H1 (cell line): ENCODE measurements around the gene ACY1. TPM values are rescaled to one million over a fixed set of nuclear protein-coding genes. Genes with fewer than 3 reads are reported as not detected.

ENCODE experiments used
- EZH2 ChIP-seq: fragments of 200-600 bp; sonication (generic); IDR thresholded peaks from 2 replicates; pipeline ENCODE4 v1.7.1; 2012; ENCODE audit warnings: low read depth, mild to moderate bottlenecking, moderate library complexity, low read length, inconsistent platforms; ENCODE audit not compliant: severe bottlenecking
- polyA plus RNA-seq, 7 experiments: library from polyadenylated mRNA; depleted of rRNA in 3 of 7; stranded (reverse) in 5 of 7; unstranded in 2 of 7; fragments of >200 nt in 5 of 7; fragments of 200-250 nt in 2 of 7; gene quantifications; 1 replicate in 5 of 7; 2 replicates in 1 of 7; 4 replicates in 1 of 7; pipeline versions ENCODE4 v1.2.1 to v1.2.3, GENCODE V29; 2011 to 2013; ENCODE audit warnings: missing spikeins in 2 of 7, mixed read lengths in 2 of 7
- total RNA-seq: library from RNA; stranded (reverse); fragmentation: NEBNext Ultra II Directional; extraction: Animal tissue kit (Norgen Biotek cat#: 25700); gene quantifications from 2 replicates; pipeline ENCODE4 v1.2.1, GENCODE V29; 2021

Gene ACY1
- total and polyA plus RNA-seq, 2 of the 8 experiments (the other 6 are each of a cell fraction or from before 2014, with no cell fraction given) = 48.3 to 113 TPM

DNA sequence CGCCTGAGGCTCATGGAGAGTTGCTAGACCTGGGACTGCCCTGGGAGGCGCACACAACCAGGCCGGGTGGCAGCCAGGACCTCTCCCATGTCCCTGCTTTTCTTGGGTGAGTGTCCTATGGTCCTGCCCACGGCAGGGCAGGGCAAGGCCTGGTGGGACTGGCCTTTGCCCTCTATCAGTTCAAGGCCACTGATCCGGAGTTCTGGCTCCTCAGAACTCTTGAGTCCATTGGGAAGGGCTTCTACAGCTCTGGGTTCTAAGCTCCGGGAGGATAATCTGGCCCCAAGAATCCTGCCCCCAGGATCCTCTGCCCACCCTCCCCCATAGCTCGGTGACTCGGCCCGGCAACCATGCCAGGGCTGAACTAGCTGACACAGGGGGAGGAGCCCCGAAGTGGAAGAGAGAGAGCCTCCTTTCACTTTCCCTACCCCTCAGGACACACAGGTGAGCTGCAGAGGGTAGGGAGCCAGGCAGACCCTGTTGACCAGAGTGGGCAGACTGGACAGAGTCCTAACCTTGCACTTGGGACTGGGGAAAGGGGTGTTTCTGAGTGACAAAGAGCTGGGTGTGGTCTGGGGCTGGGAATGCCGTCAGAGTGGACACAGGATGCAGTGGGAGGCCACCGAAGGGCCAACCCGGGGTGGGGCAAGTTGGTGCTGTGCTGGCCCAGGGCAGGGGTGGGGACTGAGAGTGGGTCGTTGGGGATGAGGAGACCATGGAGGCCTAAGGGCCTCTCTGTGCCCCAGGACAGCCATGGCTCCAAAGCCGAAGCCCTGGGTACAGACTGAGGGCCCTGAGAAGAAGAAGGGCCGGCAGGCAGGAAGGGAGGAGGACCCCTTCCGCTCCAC is 40.5 kb upstream of the ACY1 start (continued):
- no peak for TF ChIP-seq EZH2
